CD4-positive, alpha-beta T cell treated with Interleukin-17A for 1 hour (primary cell): ENCODE results near the gene FGFR3.
A peak's percentile ranks its signal among the peaks of the same experiment; 100 is the strongest.
"Not testable (repeated sequence)": the region's sequence is repeated elsewhere in the genome, so short reads cannot be mapped to it uniquely, and the experiment has no call there.

Experiments used
- DNase-seq: peaks from one replicate; pipeline ENCODE4 v3.0.0-alpha.2; 2020

The FGFR3 gene

GRCh38 chr4:1843852-1844251 lies 50.8 kb downstream of the FGFR3 start:
- no peak for DNase-seq

GRCh38 chr4:1844618-1845017 lies 51.5 kb downstream of the FGFR3 start:
- DNase-seq, result not testable (repeated sequence)

- no peak for DNase-seq
Observed at GRCh38 chr4:1846580-1846979, 53.5 kb downstream of the FGFR3 start.

DNA sequence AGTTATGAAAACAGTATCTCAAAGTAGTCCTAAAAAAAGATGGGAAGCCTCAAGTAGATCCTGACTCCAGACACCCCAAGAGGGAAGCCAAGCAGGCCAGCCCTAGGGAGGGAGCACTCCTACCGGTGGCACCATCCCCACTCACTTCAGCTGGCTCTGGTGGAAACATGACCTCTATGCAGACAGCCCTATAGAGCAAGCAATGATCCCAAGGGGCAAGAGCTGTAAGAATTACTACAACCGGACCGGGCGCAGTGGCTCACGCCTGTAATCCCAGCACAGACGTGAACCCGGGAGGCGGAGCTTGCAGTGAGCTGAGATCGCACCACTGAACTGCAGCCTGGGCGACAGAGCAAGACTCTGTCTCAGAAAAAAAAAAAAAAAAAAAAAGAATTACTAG lies 57.2 kb downstream of the FGFR3 start:
- DNase-seq, result no peak

DNA sequence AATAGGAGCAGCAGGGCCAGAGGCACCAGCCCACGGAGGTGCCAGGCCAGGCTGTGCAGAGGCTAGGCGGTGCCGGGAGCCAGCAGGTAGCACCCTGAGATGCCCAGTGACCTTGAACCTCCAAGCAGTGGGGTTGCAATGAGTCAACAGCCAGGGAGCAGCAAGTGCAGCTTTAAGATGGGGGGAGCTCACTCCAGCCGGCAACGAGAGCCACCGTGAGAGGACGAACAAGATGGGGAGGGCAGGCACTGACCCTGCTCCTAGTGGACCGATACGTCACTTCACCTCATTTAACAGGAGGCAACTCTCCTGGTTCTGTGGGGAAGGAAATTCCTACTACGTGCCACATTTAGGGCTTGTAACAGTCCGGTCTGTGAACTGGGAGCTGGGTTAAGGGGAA lies 58.1 kb downstream of the FGFR3 start:
- DNase-seq, result no peak

GRCh38 chr4:1851575-1852410 lies 58.7 kb downstream of the FGFR3 start:
- no peak for DNase-seq

- DNase-seq, result no peak
Observed at GRCh38 chr4:1852904-1853623, 60.0 kb downstream of the FGFR3 start.

- DNase-seq, result no peak
Observed at GRCh38 chr4:1854752-1855151, 61.7 kb downstream of the FGFR3 start.

- no peak for DNase-seq
Observed at GRCh38 chr4:1855333-1856070, 62.4 kb downstream of the FGFR3 start.

DNA sequence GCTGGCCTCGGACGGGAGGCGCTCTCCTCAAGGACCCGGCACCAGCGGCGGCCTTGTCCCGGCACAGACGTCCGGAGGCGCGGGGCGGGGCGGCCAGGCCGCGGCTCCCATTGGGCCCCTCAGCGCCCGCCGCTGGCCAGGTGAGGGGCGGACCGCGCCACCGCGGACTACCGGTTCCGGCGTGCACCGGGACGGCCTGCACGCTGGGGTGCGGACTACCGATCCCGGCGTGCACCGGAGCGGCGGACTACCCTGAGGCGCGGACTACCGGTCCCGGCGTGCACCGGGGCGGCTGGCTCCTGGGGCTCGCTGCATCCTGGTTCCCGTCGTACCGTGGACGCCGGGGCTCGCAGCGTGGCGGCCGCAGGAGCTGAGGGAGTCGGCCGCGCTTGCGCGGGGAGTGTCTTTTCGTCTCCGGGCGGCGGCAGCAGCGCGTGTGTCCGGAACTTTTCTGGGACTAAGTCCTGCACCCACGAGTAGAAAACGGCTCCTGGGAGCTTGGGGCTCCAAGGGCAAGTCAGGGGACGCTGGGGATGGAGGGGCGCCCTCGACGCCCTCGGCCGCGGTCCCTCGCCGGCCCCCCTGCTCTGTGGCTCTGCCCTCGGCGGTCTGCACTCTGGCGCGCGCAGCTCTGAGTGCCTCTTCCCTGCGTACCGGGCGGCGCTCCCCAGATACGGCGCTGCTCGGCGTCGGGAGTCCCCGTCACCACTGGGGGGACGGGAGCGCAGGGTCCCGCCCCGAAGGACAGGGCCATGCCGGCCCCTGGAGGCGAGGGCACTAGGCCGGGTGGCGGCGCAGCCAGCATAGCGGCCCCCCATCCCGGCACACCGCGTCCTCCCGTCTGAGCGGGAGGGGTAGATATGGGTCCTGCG lies 63.2 kb downstream of the FGFR3 start, which contains the start of gene LETM1:
TSS of gene LETM1 (minus strand) at position 86 of the 872 bp plus-strand sequence. CDS start 206 bp downstream, outside the sequence.
- DNase-seq, result peak; percentile 94

GRCh38 chr4:1856943-1857699 lies 64.0 kb downstream of the FGFR3 start:
- no peak for DNase-seq

- DNase-seq, result no peak
Observed at GRCh38 chr4:1857931-1858330, 64.8 kb downstream of the FGFR3 start.
